Tibial nerve (tissue), 4 donors: ENCODE data around the gene SERINC3.

Source experiments
- CTCF ChIP-seq, 5 experiments: fragments of 200-600 bp in 3 of 5; fragments of 450-650 bp in 2 of 5; sonication (generic) in 3 of 5; IDR thresholded peaks; one replicate each; pipeline ENCODE4 v1.5.1; 2016 to 2019; ENCODE audit warnings: antibody characterized with exemption in 5 of 5, mild to moderate bottlenecking in 3 of 5, moderate library complexity in 2 of 5
- EP300 ChIP-seq, 2 donors: sonication (generic); formaldehyde crosslinking; IDR thresholded peaks; one replicate each; pipeline ENCODE4 v1.6.1; 2017; ENCODE audit warnings: antibody characterized with exemption in 2 of 2, mild to moderate bottlenecking in 1 of 2
- POLR2A ChIP-seq, 2 donors: fragments of 450-650 bp; IDR thresholded peaks; one replicate each; pipeline ENCODE4 v1.6.1; 2017; ENCODE audit warnings: antibody characterized with exemption in 2 of 2, mild to moderate bottlenecking in 2 of 2, moderate library complexity in 2 of 2

GRCh38 chr20:44502968-44503367, 18.9 kb downstream of the SERINC3 start:
- TF ChIP-seq CTCF (IDR thresholded peaks at IDR 0.05) (no peak), POLR2A (IDR thresholded peaks at IDR 0.05) (no peak), EP300 (IDR thresholded peaks at IDR 0.05) (no peak)
